ENCODE measurements around the gene MPIG6B.

MPIG6B gene

GRCh38 chr6:31702819-31703716 is 20.1 kb upstream of the MPIG6B start, which contains the start of gene ABHD16A (continued):
- TF ChIP-seq ZNF626 (tag by site-specific recombination; IDR thresholded peaks at IDR 0.05): no peak
- TF ChIP-seq, protein P1, sequence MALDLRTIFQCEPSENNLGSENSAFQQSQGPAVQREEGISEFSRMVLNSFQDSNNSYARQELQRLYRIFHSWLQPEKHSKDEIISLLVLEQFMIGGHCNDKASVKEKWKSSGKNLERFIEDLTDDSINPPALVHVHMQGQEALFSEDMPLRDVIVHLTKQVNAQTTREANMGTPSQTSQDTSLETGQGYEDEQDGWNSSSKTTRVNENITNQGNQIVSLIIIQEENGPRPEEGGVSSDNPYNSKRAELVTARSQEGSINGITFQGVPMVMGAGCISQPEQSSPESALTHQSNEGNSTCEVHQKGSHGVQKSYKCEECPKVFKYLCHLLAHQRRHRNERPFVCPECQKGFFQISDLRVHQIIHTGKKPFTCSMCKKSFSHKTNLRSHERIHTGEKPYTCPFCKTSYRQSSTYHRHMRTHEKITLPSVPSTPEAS (tag by site-specific recombination; IDR thresholded peaks at IDR 0.05): no peak
- TF ChIP-seq, protein P2, sequence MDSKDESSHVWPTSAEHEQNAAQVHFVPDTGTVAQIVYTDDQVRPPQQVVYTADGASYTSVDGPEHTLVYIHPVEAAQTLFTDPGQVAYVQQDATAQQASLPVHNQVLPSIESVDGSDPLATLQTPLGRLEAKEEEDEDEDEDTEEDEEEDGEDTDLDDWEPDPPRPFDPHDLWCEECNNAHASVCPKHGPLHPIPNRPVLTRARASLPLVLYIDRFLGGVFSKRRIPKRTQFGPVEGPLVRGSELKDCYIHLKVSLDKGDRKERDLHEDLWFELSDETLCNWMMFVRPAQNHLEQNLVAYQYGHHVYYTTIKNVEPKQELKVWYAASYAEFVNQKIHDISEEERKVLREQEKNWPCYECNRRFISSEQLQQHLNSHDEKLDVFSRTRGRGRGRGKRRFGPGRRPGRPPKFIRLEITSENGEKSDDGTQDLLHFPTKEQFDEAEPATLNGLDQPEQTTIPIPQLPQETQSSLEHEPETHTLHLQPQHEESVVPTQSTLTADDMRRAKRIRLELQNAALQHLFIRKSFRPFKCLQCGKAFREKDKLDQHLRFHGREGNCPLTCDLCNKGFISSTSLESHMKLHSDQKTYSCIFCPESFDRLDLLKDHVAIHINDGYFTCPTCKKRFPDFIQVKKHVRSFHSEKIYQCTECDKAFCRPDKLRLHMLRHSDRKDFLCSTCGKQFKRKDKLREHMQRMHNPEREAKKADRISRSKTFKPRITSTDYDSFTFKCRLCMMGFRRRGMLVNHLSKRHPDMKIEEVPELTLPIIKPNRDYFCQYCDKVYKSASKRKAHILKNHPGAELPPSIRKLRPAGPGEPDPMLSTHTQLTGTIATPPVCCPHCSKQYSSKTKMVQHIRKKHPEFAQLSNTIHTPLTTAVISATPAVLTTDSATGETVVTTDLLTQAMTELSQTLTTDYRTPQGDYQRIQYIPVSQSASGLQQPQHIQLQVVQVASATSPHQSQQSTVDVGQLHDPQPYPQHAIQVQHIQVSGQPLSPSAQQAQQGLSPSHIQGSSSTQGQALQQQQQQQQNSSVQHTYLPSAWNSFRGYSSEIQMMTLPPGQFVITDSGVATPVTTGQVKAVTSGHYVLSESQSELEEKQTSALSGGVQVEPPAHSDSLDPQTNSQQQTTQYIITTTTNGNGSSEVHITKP (tag by site-specific recombination; IDR thresholded peaks at IDR 0.05): peak; percentile 100
- TF ChIP-seq ZNF23 (tag by site-specific recombination; IDR thresholded peaks at IDR 0.05; ENCODE audit: borderline replicate concordance): no peak
- TF ChIP-seq KLF7 (tag by site-specific recombination; IDR thresholded peaks at IDR 0.05; ENCODE audit: borderline replicate concordance): no peak
- TF ChIP-seq PATZ1 (tag by site-specific recombination; IDR thresholded peaks at IDR 0.05): peak; percentile 87
- TF ChIP-seq, protein P3, sequence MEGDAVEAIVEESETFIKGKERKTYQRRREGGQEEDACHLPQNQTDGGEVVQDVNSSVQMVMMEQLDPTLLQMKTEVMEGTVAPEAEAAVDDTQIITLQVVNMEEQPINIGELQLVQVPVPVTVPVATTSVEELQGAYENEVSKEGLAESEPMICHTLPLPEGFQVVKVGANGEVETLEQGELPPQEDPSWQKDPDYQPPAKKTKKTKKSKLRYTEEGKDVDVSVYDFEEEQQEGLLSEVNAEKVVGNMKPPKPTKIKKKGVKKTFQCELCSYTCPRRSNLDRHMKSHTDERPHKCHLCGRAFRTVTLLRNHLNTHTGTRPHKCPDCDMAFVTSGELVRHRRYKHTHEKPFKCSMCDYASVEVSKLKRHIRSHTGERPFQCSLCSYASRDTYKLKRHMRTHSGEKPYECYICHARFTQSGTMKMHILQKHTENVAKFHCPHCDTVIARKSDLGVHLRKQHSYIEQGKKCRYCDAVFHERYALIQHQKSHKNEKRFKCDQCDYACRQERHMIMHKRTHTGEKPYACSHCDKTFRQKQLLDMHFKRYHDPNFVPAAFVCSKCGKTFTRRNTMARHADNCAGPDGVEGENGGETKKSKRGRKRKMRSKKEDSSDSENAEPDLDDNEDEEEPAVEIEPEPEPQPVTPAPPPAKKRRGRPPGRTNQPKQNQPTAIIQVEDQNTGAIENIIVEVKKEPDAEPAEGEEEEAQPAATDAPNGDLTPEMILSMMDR (tag by site-specific recombination; IDR thresholded peaks at IDR 0.05): 0 out of 2 replicates have a peak, but pooled peaks have one; percentile 9
- TF ChIP-seq ZNF645 (tag by site-specific recombination; IDR thresholded peaks at IDR 0.05): no peak
- TF ChIP-seq ZXDB (tag by site-specific recombination; IDR thresholded peaks at IDR 0.05): peak; percentile 76; the same call in 1 of the 2 replicates
- no peak for TF ChIP-seq ZNF416 (tag by site-specific recombination; IDR thresholded peaks at IDR 0.05)
- TF ChIP-seq ZNF146 (tag by site-specific recombination; IDR thresholded peaks at IDR 0.05): no peak
- no peak for TF ChIP-seq ZNF354C (tag by site-specific recombination; IDR thresholded peaks at IDR 0.05; ENCODE audit: borderline replicate concordance, low read depth)
- TF ChIP-seq, protein P4, sequence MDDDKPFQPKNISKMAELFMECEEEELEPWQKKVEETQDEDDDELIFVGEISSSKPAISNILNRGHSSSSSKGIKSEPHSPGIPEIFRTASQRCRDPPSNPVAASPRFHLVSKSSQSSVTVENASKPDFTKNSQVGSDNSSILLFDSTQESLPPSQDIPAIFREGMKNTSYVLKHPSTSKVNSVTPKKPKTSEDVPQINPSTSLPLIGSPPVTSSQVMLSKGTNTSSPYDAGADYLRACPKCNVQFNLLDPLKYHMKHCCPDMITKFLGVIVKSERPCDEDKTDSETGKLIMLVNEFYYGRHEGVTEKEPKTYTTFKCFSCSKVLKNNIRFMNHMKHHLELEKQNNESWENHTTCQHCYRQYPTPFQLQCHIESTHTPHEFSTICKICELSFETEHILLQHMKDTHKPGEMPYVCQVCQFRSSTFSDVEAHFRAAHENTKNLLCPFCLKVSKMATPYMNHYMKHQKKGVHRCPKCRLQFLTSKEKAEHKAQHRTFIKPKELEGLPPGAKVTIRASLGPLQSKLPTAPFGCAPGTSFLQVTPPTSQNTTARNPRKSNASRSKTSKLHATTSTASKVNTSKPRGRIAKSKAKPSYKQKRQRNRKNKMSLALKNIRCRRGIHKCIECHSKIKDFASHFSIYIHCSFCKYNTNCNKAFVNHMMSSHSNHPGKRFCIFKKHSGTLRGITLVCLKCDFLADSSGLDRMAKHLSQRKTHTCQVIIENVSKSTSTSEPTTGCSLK (tag by site-specific recombination; IDR thresholded peaks at IDR 0.05): no peak
- no peak for TF ChIP-seq ZNF138 (tag by site-specific recombination; IDR thresholded peaks at IDR 0.05; ENCODE audit: borderline replicate concordance)
- no peak for TF ChIP-seq BCL11B (tag by site-specific recombination; IDR thresholded peaks at IDR 0.05; ENCODE audit: low read depth)
- peak; percentile 81 for TF ChIP-seq ZNF660 (tag by site-specific recombination; IDR thresholded peaks at IDR 0.05)
- no peak for TF ChIP-seq ZNF112 (tag by site-specific recombination; IDR thresholded peaks at IDR 0.05)
- TF ChIP-seq GFI1B (tag by site-specific recombination; IDR thresholded peaks at IDR 0.05): no peak
- no peak for TF ChIP-seq ZNF266 (tag by site-specific recombination; IDR thresholded peaks at IDR 0.05; ENCODE audit: low read depth)
- TF ChIP-seq YY1 (tag by site-specific recombination; IDR thresholded peaks at IDR 0.05): peak; percentile 65
- TF ChIP-seq MZF1 (tag by site-specific recombination; IDR thresholded peaks at IDR 0.05; ENCODE audit: borderline replicate concordance): 0 out of 2 replicates have a peak, but pooled peaks have one; percentile 48
- TF ChIP-seq, protein P5, sequence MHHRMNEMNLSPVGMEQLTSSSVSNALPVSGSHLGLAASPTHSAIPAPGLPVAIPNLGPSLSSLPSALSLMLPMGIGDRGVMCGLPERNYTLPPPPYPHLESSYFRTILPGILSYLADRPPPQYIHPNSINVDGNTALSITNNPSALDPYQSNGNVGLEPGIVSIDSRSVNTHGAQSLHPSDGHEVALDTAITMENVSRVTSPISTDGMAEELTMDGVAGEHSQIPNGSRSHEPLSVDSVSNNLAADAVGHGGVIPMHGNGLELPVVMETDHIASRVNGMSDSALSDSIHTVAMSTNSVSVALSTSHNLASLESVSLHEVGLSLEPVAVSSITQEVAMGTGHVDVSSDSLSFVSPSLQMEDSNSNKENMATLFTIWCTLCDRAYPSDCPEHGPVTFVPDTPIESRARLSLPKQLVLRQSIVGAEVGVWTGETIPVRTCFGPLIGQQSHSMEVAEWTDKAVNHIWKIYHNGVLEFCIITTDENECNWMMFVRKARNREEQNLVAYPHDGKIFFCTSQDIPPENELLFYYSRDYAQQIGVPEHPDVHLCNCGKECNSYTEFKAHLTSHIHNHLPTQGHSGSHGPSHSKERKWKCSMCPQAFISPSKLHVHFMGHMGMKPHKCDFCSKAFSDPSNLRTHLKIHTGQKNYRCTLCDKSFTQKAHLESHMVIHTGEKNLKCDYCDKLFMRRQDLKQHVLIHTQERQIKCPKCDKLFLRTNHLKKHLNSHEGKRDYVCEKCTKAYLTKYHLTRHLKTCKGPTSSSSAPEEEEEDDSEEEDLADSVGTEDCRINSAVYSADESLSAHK (tag by site-specific recombination; IDR thresholded peaks at IDR 0.05): 0 out of 2 replicates have a peak, but pooled peaks have one; percentile 32
- peak; percentile 7; the same call in 1 of the 2 replicates for TF ChIP-seq GLIS1 (tag by site-specific recombination; IDR thresholded peaks at IDR 0.05)
